SJSA1 (cell line): ENCODE data around the gene NPRL2. TPM values are rescaled to one million over a fixed set of nuclear protein-coding genes. Genes with fewer than 3 reads are reported as not detected.

ENCODE experiments used
- DNase-seq, 2 experiments: peaks; one replicate each; pipeline ENCODE4 v3.0.0-alpha.2; 2015 to 2020; ENCODE audit warnings: low spot score in 2 of 2, low read depth in 1 of 2
- H3K27ac ChIP-seq: fragments of 250-450 bp; sonication (Bioruptor Pico); 2 replicates; pipeline ENCODE4 v1.5.1; 2020; ENCODE audit warnings: mild to moderate bottlenecking, moderate library complexity
- H3K27me3 ChIP-seq: fragments of 250-450 bp; sonication (Bioruptor Pico); replicated peaks from 2 replicates; pipeline ENCODE4 v1.5.1; 2020; ENCODE audit warnings: mild to moderate bottlenecking, moderate library complexity
- H3K36me3 ChIP-seq: fragments of 250-450 bp; sonication (Bioruptor Pico); 2 replicates; pipeline ENCODE4 v1.5.1; 2020; ENCODE audit warnings: mild to moderate bottlenecking
- H3K4me1 ChIP-seq: fragments of 250-450 bp; sonication (Bioruptor Pico); replicated peaks from 2 replicates; pipeline ENCODE4 v1.6.1; 2021; ENCODE audit warnings: mild to moderate bottlenecking
- H3K4me3 ChIP-seq: fragments of 250-450 bp; sonication (Bioruptor Pico); 2 replicates; pipeline ENCODE4 v1.5.1; 2020; ENCODE audit warnings: mild to moderate bottlenecking
- H3K9me3 ChIP-seq: fragments of 250-450 bp; sonication (Bioruptor Pico); replicated peaks from 2 replicates; pipeline ENCODE4 v1.5.1; 2020; ENCODE audit warnings: mild to moderate bottlenecking
- total RNA-seq: library from RNA; depleted of rRNA; stranded (reverse); fragments of >200 nt; shearing (Covaris generic); gene quantifications from 2 replicates; pipeline ENCODE4 v1.2.3, GENCODE V29; 2014; rRNA removed

The NPRL2 gene
- 4.9 and 9.9 TPM in 2 replicates for total RNA-seq

- Histone ChIP-seq H3K27me3 (no peaks in the 10 kb centered on the region), H3K9me3 (no peaks in the 10 kb centered on the region), H3K4me3 (peak within 1 kb of the TSS; percentile 75), H3K4me1 (peaks cover 21% of the 10 kb centered on the region), H3K36me3 (peaks cover 47% of the 10 kb centered on the region), H3K27ac (peak within 1 kb of the TSS; percentile 53)
- peak; percentile 93 to 96 for DNase-seq
Measured at GRCh38 chr3:50350527-50351322, at the start of gene NPRL2, which contains the start of gene CYB561D2. Gene NPRL2, minus strand, starts transcription at chr3:50350775. Its CDS starts 123 bp downstream, at chr3:50350652. Gene CYB561D2, plus strand, starts transcription at chr3:50350862. Its CDS starts 572 bp downstream, at chr3:50351434.

DNA sequence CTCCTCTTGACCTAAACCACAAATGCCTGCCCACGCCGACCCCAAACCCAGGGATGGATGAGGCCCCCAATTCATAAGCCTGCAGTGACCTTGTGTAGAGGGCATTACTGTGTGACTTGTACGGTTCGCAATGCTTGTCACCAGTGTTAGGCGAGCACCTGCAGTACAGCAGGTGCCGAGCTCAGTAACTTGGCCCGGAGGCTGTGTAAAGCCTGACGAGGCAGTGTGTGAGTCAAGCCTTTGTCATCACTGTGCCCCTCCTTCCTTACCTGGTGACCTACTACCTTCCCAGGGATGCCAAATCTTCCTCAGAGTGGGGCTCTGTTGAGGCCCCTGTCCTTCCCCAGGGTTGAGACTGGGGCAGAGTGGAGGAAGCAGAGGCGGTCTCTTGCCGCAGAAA is 45.9 kb upstream of the NPRL2 start:
- Histone ChIP-seq H3K4me1 (no peaks in the 10 kb centered on the region), H3K27ac (no peak overlapping the region), H3K36me3 (no peaks in the 10 kb centered on the region), H3K27me3 (peaks cover 14% of the 10 kb centered on the region; the same call in 1 of the 2 replicates), H3K9me3 (no peaks in the 10 kb centered on the region), H3K4me3 (no peak overlapping the region)
- DNase-seq: no peak

DNA sequence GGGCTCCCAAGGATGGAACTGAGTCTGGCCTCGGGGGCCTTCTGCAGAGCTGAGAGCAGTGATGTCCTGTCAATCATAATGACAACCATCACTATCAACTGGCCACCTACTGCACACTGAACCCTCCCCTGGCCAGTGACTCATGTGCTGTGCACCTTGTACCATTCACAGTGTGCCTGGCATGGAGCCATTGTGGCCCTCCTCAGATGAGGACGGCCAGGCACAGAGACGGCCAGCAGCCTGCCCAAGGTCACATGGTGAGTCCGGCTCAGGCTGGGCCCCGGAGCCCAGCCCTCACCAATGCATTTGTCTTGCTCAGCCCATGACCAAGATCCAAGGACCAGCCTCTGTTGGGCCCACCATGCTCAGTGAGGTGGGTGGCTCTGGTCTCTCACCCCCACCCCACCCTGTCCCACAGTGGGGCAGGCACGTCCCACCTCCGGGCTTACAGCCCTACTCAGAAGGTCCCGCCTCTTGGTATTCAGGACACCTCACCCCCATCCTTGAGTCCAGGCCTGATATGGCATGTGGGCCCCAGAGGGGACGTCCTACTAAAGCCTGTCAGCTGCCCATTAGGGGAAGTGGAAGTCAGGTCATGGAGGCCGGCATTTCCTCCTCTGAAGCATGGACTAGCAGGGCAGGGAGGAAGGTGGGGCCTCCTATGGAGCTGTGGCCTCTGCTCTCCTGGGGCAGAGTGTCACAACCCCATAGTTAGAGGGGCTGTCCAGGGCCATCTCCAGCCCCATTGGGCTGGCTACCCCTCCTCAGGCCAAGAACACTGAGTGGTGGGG is 44.7 kb upstream of the NPRL2 start:
- no peak overlapping the region for H3K27ac ChIP-seq
- H3K36me3 ChIP-seq: no peaks in the 10 kb centered on the region
- H3K4me3 ChIP-seq: no peak overlapping the region
- no peaks in the 10 kb centered on the region for H3K4me1 ChIP-seq
- peaks cover 12% of the 10 kb centered on the region; the same call in 1 of the 2 replicates for H3K27me3 ChIP-seq
- no peaks in the 10 kb centered on the region for H3K9me3 ChIP-seq
- DNase-seq: no peak

- H3K4me3 ChIP-seq: no peak overlapping the region
- H3K9me3 ChIP-seq: no peaks in the 10 kb centered on the region
- no peak overlapping the region for H3K27ac ChIP-seq
- H3K36me3 ChIP-seq: no peaks in the 10 kb centered on the region
- H3K4me1 ChIP-seq: no peaks in the 10 kb centered on the region
- H3K27me3 ChIP-seq: peaks cover 9% of the 10 kb centered on the region; the same call in 1 of the 2 replicates
- no peak for DNase-seq
Measured at GRCh38 chr3:50393061-50393460, 42.5 kb upstream of the NPRL2 start.

DNA sequence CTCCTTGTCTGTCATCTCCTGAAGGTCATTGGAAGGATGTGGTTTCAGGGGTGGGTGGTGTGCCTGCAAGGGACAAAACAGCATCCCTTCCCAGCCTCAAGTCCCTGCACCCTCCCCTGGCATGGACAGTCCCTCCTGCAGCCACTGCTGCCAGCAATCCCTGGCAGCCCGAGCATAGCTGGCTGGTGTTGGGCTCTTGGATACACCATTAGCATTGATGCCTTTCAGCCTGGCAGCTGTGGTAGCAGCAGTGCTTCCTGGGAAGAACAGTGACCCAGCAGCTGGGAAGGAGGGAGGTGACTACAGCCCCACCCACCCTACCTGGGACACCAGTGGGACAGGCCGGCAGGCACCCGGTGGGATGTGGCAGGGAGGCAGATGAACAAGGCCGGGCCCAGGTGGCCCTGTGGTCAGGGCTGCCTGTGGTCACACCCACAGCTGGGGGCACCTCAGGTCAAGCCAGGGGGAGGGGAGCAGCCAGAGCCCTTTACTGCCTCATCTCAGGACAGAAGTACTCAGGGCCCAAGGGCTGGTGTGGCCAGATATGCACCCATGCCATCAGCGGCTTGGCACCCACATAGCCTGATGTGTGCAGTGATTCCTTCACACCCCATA is 41.6 kb upstream of the NPRL2 start:
- H3K9me3 ChIP-seq: no peaks in the 10 kb centered on the region
- no peak for DNase-seq
- H3K27ac ChIP-seq: no peak overlapping the region
- no peaks in the 10 kb centered on the region for H3K36me3 ChIP-seq
- no peaks in the 10 kb centered on the region for H3K4me1 ChIP-seq
- H3K27me3 ChIP-seq: peaks cover 11% of the 10 kb centered on the region; the same call in 1 of the 2 replicates
- H3K4me3 ChIP-seq: no peak overlapping the region

- Histone ChIP-seq H3K4me1 (no peaks in the 10 kb centered on the region), H3K27me3 (peaks cover 11% of the 10 kb centered on the region; the same call in 1 of the 2 replicates), H3K27ac (no peak overlapping the region), H3K4me3 (no peak overlapping the region), H3K9me3 (no peaks in the 10 kb centered on the region), H3K36me3 (no peaks in the 10 kb centered on the region)
- no peak for DNase-seq
Measured at GRCh38 chr3:50390508-50391224, 40.1 kb upstream of the NPRL2 start.

DNA sequence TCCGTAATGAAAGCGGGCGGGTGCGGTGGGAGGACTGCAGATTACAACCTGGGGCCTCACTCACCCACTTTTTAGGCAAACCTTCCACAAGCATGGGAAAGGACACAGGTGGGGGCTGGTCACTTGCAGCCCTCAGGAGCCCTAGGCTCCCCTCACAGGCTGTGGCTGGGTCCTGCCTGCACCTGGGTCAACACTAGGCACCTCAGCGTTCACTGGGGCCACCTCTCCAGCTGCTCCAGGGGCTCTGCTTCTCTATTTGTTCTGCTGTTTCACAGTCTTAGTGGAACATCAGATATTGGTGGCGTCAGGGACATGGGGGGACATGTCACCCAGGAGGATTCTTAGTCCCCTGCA is 38.8 kb upstream of the NPRL2 start:
- Histone ChIP-seq H3K27me3 (peaks cover 11% of the 10 kb centered on the region; the same call in 1 of the 2 replicates), H3K4me3 (no peak overlapping the region), H3K27ac (no peak overlapping the region), H3K36me3 (no peaks in the 10 kb centered on the region), H3K4me1 (no peaks in the 10 kb centered on the region), H3K9me3 (no peaks in the 10 kb centered on the region)
- no peak for DNase-seq

DNA sequence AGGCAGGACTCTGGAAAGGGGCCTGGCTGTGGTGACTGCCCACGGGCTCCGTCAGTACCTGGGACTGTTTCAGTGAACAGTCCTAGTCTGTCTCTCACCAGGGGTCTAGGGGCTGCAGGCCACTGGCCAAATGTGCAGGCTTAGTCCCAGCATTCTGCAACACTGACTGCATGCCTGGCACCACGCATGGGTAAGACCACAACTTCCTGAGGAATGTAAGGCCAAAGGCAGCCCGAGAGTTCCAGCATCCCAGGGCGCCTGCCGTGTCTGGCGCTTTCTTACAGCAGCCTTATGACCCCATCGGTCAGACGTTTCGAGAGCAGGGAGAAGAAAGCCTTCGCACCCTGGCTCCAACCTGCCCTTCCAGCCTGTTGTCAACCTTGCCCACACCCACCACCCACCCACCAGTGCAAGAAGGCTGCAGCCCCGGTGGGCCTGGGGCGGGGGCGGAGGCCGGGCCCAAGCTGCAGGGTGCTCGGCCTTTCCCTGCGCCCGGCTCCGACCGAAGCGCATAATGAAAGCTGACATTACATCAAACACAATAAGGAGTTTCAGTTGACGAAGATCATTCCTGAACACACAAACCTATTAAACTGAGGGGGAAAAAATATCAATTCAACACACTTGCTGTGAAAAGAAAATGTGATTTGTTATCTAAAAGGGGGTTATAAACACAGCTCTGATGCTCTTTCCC is 38.3 kb upstream of the NPRL2 start:
- no peak for DNase-seq
- Histone ChIP-seq H3K27me3 (peaks cover 10% of the 10 kb centered on the region; the same call in 1 of the 2 replicates), H3K4me1 (no peaks in the 10 kb centered on the region), H3K4me3 (no peak overlapping the region), H3K27ac (no peak overlapping the region), H3K36me3 (no peaks in the 10 kb centered on the region), H3K9me3 (no peaks in the 10 kb centered on the region)

DNA sequence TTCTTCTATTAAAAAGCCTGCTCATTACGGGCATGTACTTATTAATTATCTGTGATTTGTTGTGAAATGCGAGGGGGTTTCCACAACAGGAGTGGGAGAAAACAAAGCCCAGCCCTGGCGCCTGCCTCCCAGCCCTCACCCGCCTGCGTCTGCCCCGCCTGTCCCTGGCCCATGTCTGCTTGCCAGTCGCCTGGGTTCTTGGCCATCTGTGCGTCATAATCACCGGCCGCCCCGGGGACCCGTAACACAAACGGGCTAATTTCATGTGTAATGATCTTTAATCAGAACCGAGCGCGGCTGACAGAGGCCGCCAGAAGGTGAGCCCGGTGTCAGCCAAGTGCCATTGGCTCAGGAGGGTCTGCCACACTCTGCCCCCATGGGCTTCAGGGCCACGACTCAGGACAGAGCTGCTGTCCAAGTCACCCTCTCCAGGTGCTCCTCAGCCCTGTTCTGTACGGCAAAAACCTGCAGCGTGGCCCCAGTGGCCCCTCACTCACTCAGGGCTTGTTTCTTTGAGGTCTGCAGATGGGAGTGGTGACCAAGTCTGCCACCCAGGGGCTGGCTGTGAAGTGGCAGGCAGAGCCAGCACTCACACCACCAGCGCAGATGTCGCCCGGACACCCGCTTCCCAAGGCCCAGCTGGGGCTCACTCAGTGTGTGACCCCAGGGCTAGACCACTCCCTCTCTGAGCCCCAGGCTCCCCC is 37.6 kb upstream of the NPRL2 start:
- H3K4me1 ChIP-seq: no peaks in the 10 kb centered on the region
- no peak overlapping the region for H3K4me3 ChIP-seq
- no peak for DNase-seq
- peaks cover 3% of the 10 kb centered on the region; the same call in 1 of the 2 replicates for H3K27me3 ChIP-seq
- H3K27ac ChIP-seq: no peak overlapping the region
- no peaks in the 10 kb centered on the region for H3K36me3 ChIP-seq
- H3K9me3 ChIP-seq: no peaks in the 10 kb centered on the region

DNA sequence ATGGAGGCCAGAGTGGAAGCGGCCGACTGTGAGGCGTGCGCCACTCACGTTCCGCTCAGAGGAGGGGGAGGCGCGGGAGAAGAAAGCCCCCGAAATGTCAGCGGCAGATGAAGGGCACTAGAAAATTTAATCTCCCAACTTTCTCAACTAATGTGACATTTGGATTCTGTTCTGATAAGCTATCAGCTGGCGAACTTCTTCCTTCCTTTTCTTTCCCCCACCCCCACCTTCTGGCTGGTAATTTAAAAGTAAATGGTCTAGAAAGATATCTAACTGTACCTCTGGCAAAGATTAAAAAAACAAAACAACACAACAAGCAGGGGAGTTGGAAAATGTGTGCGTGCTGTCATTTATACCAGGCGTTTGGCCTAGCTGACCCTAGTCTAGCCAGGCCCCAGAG is 35.2 kb upstream of the NPRL2 start:
- Histone ChIP-seq H3K4me3 (no peak overlapping the region), H3K4me1 (no peaks in the 10 kb centered on the region), H3K9me3 (no peaks in the 10 kb centered on the region), H3K27me3 (peaks cover 2% of the 10 kb centered on the region; the same call in 1 of the 2 replicates), H3K27ac (no peak overlapping the region), H3K36me3 (no peaks in the 10 kb centered on the region)
- DNase-seq: no peak

DNA sequence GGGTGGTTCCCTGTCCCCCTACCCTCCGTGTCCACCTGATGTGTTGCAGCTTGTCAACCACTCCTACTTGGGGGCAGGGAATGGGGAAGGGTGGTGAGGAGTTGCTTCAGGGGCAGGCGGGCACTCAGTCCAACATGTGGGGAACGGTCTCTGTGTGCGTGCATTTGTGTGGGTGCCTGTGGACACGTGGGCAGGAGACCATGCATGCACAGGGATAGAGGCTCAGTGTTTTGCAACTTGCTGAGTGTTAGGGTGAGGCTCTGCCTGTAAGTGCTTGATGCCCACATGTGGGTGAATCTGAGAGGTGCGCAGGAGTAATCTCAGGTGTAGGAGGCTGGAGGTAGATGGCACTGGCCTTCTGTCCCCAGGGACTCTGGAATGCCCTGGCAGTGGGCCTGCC is 33.2 kb upstream of the NPRL2 start:
- no peak overlapping the region for H3K27ac ChIP-seq
- peaks cover 2% of the 10 kb centered on the region; the same call in 1 of the 2 replicates for H3K27me3 ChIP-seq
- no peaks in the 10 kb centered on the region for H3K4me1 ChIP-seq
- no peaks in the 10 kb centered on the region for H3K36me3 ChIP-seq
- H3K4me3 ChIP-seq: no peak overlapping the region
- H3K9me3 ChIP-seq: no peaks in the 10 kb centered on the region
- no peak for DNase-seq

DNA sequence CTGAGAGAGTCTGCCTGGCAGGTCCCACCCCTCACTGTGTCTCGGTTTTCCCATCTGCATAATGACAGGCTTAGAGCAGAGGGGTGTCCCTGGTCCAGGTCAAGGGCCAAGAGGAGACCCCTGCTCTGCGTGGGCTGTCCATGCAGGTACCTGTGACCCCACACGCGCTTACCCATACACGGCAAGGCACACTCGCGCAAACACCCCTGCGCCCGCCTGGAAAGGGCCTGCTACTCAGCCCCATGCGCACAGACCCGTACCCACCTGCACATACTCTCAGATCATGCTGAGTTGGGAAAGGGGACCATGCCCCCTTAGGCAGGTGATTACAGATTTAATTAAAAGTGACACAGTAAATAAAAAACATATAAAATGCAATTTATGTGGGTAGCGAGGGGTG is 32.1 kb upstream of the NPRL2 start:
- H3K4me1 ChIP-seq: no peaks in the 10 kb centered on the region
- DNase-seq: no peak
- no peak overlapping the region for H3K27ac ChIP-seq

More for the DNA sequence above, 32.1 kb upstream of the NPRL2 start:
- Histone ChIP-seq H3K4me3 (no peak overlapping the region), H3K36me3 (no peaks in the 10 kb centered on the region), H3K9me3 (no peaks in the 10 kb centered on the region), H3K27me3 (peaks cover 2% of the 10 kb centered on the region; the same call in 1 of the 2 replicates)
